ENCODE results near the gene CCDC159.

- TF ChIP-seq POLR2A (IDR thresholded peaks at IDR 0.05), result no peak
- TF ChIP-seq, protein P1, sequence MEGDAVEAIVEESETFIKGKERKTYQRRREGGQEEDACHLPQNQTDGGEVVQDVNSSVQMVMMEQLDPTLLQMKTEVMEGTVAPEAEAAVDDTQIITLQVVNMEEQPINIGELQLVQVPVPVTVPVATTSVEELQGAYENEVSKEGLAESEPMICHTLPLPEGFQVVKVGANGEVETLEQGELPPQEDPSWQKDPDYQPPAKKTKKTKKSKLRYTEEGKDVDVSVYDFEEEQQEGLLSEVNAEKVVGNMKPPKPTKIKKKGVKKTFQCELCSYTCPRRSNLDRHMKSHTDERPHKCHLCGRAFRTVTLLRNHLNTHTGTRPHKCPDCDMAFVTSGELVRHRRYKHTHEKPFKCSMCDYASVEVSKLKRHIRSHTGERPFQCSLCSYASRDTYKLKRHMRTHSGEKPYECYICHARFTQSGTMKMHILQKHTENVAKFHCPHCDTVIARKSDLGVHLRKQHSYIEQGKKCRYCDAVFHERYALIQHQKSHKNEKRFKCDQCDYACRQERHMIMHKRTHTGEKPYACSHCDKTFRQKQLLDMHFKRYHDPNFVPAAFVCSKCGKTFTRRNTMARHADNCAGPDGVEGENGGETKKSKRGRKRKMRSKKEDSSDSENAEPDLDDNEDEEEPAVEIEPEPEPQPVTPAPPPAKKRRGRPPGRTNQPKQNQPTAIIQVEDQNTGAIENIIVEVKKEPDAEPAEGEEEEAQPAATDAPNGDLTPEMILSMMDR (IDR thresholded peaks at IDR 0.05), result no peak
Measured at GRCh38 chr19:11332822-11333221, 13.5 kb upstream of the CCDC159 start.
